K562 (cell line): ENCODE data around the gene NUAK2. TPM values are rescaled to one million over a fixed set of nuclear protein-coding genes. Genes with fewer than 3 reads are reported as not detected.

Source experiments
- ATAC-seq: fragments of 200-7000 bp; cut with Tn5 transposase; 3 replicates; pipeline ENCODE4 v1.9.1; 2020; ENCODE audit warnings: moderate library complexity
- BruUV-seq: library from RNA; stranded (reverse); fragments of 400-500 nt; replicated peaks from 2 replicates; lab custom pipeline; 2021; lab: Mats Ljungman, UMichigan
- CTCF ChIA-PET: fragments of 300-600 bp; formaldehyde crosslinking; extraction: SDS; loops from one replicate; lab custom pipeline; 2021; ENCODE audit warnings: low intra/inter-chr PET ratio; lab: Yijun Ruan, JAX
- POLR2A ChIA-PET: fragments of 300-600, 350-650 bp; sonication (Branson Sonifier 250); formaldehyde crosslinking; extraction: SDS; loops from one replicate; lab custom pipeline; 2021; ENCODE audit warnings: antibody characterized with exemption, inconsistent platforms; lab: Yijun Ruan, JAX
- DNase-seq, 4 experiments: peaks; one replicate each; pipeline versions ENCODE4 v3.0.0 to v3.0.0-alpha.2; 2011 to 2018; ENCODE audit warnings: low spot score in 3 of 4, mixed read lengths in 3 of 4; ENCODE audit errors: extremely low read depth in 1 of 4
- FAIRE-seq: peaks from 2 replicates; lab custom pipeline; 2011; peaks lifted over from hg19 to GRCh38; lab: Jason Lieb, UNC
- H2AFZ ChIP-seq: 2 replicates; pipeline ENCODE4 v1.6.0; 2011; ENCODE audit warnings: low read depth, low read length, control low read depth, inconsistent platforms
- H3K27ac ChIP-seq: fragments of 200-600 bp; 3 replicates; pipeline ENCODE4 v1.8.0; 2011; ENCODE audit warnings: low read depth, mild to moderate bottlenecking, control low read depth, inconsistent platforms, low read length, moderate library complexity, mixed read lengths; ENCODE audit errors: extremely low read depth
- H3K27me3 ChIP-seq, 2 experiments: fragments of 300-600 bp in 1 of 2; 2 replicates in 1 of 2; 3 replicates in 1 of 2; pipeline versions ENCODE4 v1.6.0 to v1.8.0; 2011; ENCODE audit warnings: inconsistent platforms in 2 of 2, low read length in 2 of 2, mild to moderate bottlenecking in 1 of 2, mixed read lengths in 1 of 2, moderate library complexity in 1 of 2; ENCODE audit not compliant: control insufficient read depth in 2 of 2, insufficient read depth in 2 of 2
- H3K36me3 ChIP-seq: fragments of 300-600 bp; 3 replicates; pipeline ENCODE4 v1.8.0; 2011; ENCODE audit warnings: mild to moderate bottlenecking, low read length, inconsistent platforms; ENCODE audit not compliant: control insufficient read depth, insufficient read depth
- H3K4me1 ChIP-seq, 2 experiments: fragments of 200-600 bp in 1 of 2; replicated peaks in 1 of 2; 2 replicates in 1 of 2; 3 replicates in 1 of 2; pipeline versions ENCODE4 v1.5.1 to v1.8.0; 2011; ENCODE audit warnings: inconsistent platforms in 2 of 2, low read length in 2 of 2, mild to moderate bottlenecking in 1 of 2, mixed read lengths in 1 of 2, moderate library complexity in 1 of 2; ENCODE audit not compliant: control insufficient read depth in 2 of 2, insufficient read depth in 2 of 2
- H3K4me2 ChIP-seq: 2 replicates; pipeline ENCODE4 v1.6.1; 2011; ENCODE audit warnings: low read length, control low read depth, inconsistent platforms, mixed read lengths; ENCODE audit not compliant: insufficient read depth
- H3K4me3 ChIP-seq: fragments of 200-600 bp; sonication (generic), shearing (Covaris generic); 2 replicates; pipeline ENCODE4 v1.5.1; 2016; ENCODE audit warnings: control low read depth, inconsistent platforms
- H3K79me2 ChIP-seq: fragments of 200-600 bp; 3 replicates; pipeline ENCODE4 v1.8.0; 2011; ENCODE audit warnings: low read length, inconsistent platforms; ENCODE audit not compliant: control insufficient read depth, insufficient read depth
- H3K9ac ChIP-seq, 2 experiments: 2 replicates each; pipeline versions ENCODE4 v1.6.0 to v1.6.1; 2011; ENCODE audit warnings: low read depth in 2 of 2, low read length in 2 of 2, control low read depth in 1 of 2, inconsistent platforms in 1 of 2, mild to moderate bottlenecking in 1 of 2, mixed read lengths in 1 of 2; ENCODE audit not compliant: insufficient read depth in 1 of 2
- H3K9me1 ChIP-seq: one replicate; pipeline ENCODE4 v1.6.0; 2011; ENCODE audit warnings: inconsistent platforms, mild to moderate bottlenecking, low read length, moderate library complexity; ENCODE audit not compliant: control insufficient read depth, insufficient read depth
- H3K9me3 ChIP-seq: replicated peaks from 2 replicates; pipeline ENCODE4 v1.5.1; 2011; ENCODE audit warnings: low read depth, low read length, inconsistent platforms; ENCODE audit not compliant: control insufficient read depth, insufficient read depth
- H4K20me1 ChIP-seq: replicated peaks from 2 replicates; pipeline ENCODE4 v1.6.1; 2011; ENCODE audit warnings: low read length, inconsistent platforms, mixed read lengths; ENCODE audit not compliant: control insufficient read depth, insufficient read depth
- ARID1B ChIP-seq: fragments of 450-650 bp; IDR thresholded peaks from 2 replicates; pipeline ENCODE4 v1.6.1; 2016; ENCODE audit warnings: antibody characterized with exemption, mild to moderate bottlenecking, inconsistent platforms
- C11orf30 ChIP-seq: fragments of 450-650 bp; IDR thresholded peaks from 2 replicates; pipeline ENCODE4 v1.6.1; 2016; ENCODE audit warnings: low read depth, mild to moderate bottlenecking
- FOSL1 ChIP-seq: fragments of 200-800 bp; sonication (Bioruptor generic); conservative IDR thresholded peaks from 2 replicates; pipeline ENCODE4 v1.6.1; 2016; ENCODE audit warnings: missing genetic modification characterization, missing compliant biosample characterization
- JUND ChIP-seq, 2 experiments: IDR thresholded peaks; 2 replicates in 1 of 2; 3 replicates in 1 of 2; pipeline ENCODE4 v1.6.1; 2011; ENCODE audit warnings: borderline replicate concordance in 2 of 2, low read depth in 2 of 2, low read length in 2 of 2, improper control_type of control experiment in 1 of 2, missing biosample characterization in 1 of 2, missing genetic modification characterization in 1 of 2, missing genetic modification reagents in 1 of 2
- PPARD ChIP-seq: fragments of 250-450 bp; sonication (Bioruptor Pico); IDR thresholded peaks from 2 replicates; pipeline ENCODE4 v1.8.0; 2022; ENCODE audit warnings: inconsistent platforms, mild to moderate bottlenecking, moderate library complexity
- TEAD2 ChIP-seq: fragments of 450-650 bp; IDR thresholded peaks from 2 replicates; pipeline ENCODE4 v1.6.1; 2016; ENCODE audit warnings: missing genetic modification characterization, control low read depth, missing compliant biosample characterization
- TSC22D4 ChIP-seq: fragments of 450-650 bp; IDR thresholded peaks from 2 replicates; pipeline ENCODE4 v1.6.1; 2016; ENCODE audit warnings: missing genetic modification characterization, missing biosample characterization, control low read depth
- ZC3H11A ChIP-seq: IDR thresholded peaks from 2 replicates; pipeline ENCODE4 v1.6.1; 2012; ENCODE audit warnings: low read depth, low read length, improper control_type of control experiment
- ZNF239 ChIP-seq: fragments of 250-450 bp; sonication (Bioruptor Pico); IDR thresholded peaks from 2 replicates; pipeline ENCODE4 v1.4.0; 2020; ENCODE audit warnings: mild to moderate bottlenecking
- WGBS: fragments of 100-300 bp; shearing (Covaris generic); methylation state at CpG from one replicate; pipeline ENCODE4 v1.1.6; 2016; ENCODE audit warnings: low coverage, mixed read lengths; ENCODE audit not compliant: insufficient coverage; ENCODE audit errors: missing lambda C conversion rate; 5-methylcytosine and 5-hydroxymethylcytosine counted together
- in situ Hi-C: fragments of 300-500 bp; cut with MboI; formaldehyde crosslinking; loops from 4 replicates; pipeline ENCODE4 v1.15.0; 2018; ENCODE audit warnings: inconsistent platforms, mixed read lengths
- intact Hi-C: fragments of 100-400 bp; cut with micrococcal nuclease; formaldehyde crosslinking; loops from 2 replicates; pipeline ENCODE4 v1.14.2; 2022
- polyA plus RNA-seq, 8 experiments: library from polyadenylated mRNA; depleted of rRNA in 4 of 8; stranded (reverse) in 5 of 8; unstranded in 3 of 8; fragments of >200 nt; fragmentation: Nextera tagmentation in 2 of 8; fragmentation: Illumina TruSeq in 1 of 8; extraction: Ambion mirVana in 2 of 8; extraction: Trizol in 1 of 8; gene quantifications; 2 replicates each; pipeline versions ENCODE4 v1.2.1 to v1.2.3, GENCODE V29; 2011 to 2014; ENCODE audit warnings: inconsistent platforms in 1 of 8, missing spikeins in 1 of 8
- total RNA-seq, 7 experiments: library from RNA; depleted of rRNA in 6 of 7; stranded (reverse); fragments of >200 nt in 6 of 7; fragmentation: Illumina TruSeq in 2 of 7; extraction: Trizol in 2 of 7; gene quantifications; 2 replicates each; pipeline versions ENCODE4 v1.2.1 to v1.2.3, GENCODE V29; 2011 to 2021; ENCODE audit warnings: low replicate concordance in 1 of 7
- TF ChIP-seq, protein P1 (sequence below): IDR thresholded peaks from 2 replicates; pipeline ENCODE4 v1.6.1; 2011; ENCODE audit not compliant: insufficient read length; ENCODE audit errors: extremely low read depth

Gene NUAK2
- total and polyA plus RNA-seq, 9 of the 15 experiments (the other 6 are each of a cell fraction or from before 2014, with no cell fraction given) = 0.04 to 0.44 (median 0.14) TPM

DNA sequence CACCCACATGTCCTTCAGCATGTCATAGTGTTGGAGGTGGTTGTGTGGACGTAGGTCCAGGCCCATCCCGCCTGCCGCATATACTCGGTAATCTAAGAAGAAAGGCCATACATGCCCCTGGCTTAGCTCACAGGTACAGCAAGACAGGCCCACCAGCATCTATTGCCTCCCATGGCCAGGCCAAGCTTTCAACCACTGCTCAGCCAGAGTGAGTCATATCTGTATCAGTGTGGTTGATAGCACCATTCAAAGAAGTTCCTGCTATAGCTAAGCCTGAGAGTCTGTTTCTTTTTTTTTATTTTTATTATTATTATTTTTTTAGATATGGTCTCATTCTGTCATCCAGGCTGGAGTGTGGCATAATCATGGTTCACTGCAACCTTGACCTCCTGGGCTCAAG lies 18.2 kb upstream of the NUAK2 start:
- intact Hi-C loops = no loop called here
- peaks cover 15% of the 10 kb centered on the region; the same call in 1 of the 2 replicates for H4K20me1 ChIP-seq
- BruUV-seq = no TSS peak
- WGBS = 5% methylated on average over 4 of the region's 4 CpGs
- no peaks in the 10 kb centered on the region for H3K9me3 ChIP-seq
- H3K4me3 ChIP-seq = no peak overlapping the region
- POLR2A ChIA-PET = no interaction called here
- H3K9me1 ChIP-seq = no peaks in the 10 kb centered on the region
- H2AFZ ChIP-seq = no peak overlapping the region
- no peak overlapping the region for H3K4me2 ChIP-seq
- no peak for TF ChIP-seq C11orf30
- TF ChIP-seq TEAD2 (tag) = no peak
- TF ChIP-seq PPARD (CRISPR knock-in tag) = no peak
- TF ChIP-seq, protein P1, sequence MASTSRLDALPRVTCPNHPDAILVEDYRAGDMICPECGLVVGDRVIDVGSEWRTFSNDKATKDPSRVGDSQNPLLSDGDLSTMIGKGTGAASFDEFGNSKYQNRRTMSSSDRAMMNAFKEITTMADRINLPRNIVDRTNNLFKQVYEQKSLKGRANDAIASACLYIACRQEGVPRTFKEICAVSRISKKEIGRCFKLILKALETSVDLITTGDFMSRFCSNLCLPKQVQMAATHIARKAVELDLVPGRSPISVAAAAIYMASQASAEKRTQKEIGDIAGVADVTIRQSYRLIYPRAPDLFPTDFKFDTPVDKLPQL = no peak
- TF ChIP-seq JUND (IDR thresholded peaks at IDR 0.05; ENCODE audit: borderline replicate concordance, low read depth, low read length) = 0 out of 2 replicates have a peak, but pooled peaks have one; percentile 18
- no peak for TF ChIP-seq JUND (tag; IDR thresholded peaks at IDR 0.05; ENCODE audit: borderline replicate concordance, low read depth, low read length)
- TF ChIP-seq ARID1B = no peak
- TF ChIP-seq TSC22D4 (tag) = no peak
- TF ChIP-seq ZC3H11A = no peak
- no peak for TF ChIP-seq ZNF239
- TF ChIP-seq FOSL1 (tag) = peak; percentile 26; the same call in 1 of the 2 replicates
- ATAC-seq = no peak
- H3K27me3 ChIP-seq = peaks cover 30 to 71% of the 10 kb centered on the region in 2 experiments
- FAIRE-seq = no peak
- no peaks in the 10 kb centered on the region for H3K36me3 ChIP-seq
- H3K27ac ChIP-seq = no peak overlapping the region
- H3K79me2 ChIP-seq = no peaks in the 10 kb centered on the region
- H3K9ac ChIP-seq = no peak overlapping the region
- no peak for DNase-seq
- H3K4me1 ChIP-seq = peaks cover 9 to 17% of the 10 kb centered on the region in 2 experiments
- CTCF ChIA-PET = no interaction called here
- in situ Hi-C loops = no loop called here
